ENCODE measurements around the gene FGFR3.

The FGFR3 gene

DNA sequence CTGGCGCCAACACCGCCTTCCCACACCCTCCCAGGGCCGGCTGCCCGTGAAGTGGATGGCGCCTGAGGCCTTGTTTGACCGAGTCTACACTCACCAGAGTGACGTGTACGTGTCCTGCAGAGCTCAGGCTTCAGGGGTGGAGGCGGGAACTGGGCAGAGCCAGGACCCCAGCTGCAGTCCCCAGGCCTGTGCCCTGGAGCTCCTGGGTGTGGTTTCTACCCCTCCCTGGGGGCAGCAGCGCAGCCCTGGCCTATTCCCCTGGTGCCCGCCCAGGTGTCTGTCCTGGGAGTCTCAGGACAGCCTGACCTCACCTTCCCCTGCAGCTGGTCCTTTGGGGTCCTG lies 13.1 kb downstream of the FGFR3 start:
- no peak overlapping the region for H3K4me3 ChIP-seq (replicated peaks; ENCODE audit: low read depth, low read length)
- TF ChIP-seq CTCF (IDR thresholded peaks at IDR 0.05; ENCODE audit: low read depth, low read length, missing control alignments) = no peak
- no peak for DNase-seq (ENCODE audit: extremely low read depth, low read depth)

DNA sequence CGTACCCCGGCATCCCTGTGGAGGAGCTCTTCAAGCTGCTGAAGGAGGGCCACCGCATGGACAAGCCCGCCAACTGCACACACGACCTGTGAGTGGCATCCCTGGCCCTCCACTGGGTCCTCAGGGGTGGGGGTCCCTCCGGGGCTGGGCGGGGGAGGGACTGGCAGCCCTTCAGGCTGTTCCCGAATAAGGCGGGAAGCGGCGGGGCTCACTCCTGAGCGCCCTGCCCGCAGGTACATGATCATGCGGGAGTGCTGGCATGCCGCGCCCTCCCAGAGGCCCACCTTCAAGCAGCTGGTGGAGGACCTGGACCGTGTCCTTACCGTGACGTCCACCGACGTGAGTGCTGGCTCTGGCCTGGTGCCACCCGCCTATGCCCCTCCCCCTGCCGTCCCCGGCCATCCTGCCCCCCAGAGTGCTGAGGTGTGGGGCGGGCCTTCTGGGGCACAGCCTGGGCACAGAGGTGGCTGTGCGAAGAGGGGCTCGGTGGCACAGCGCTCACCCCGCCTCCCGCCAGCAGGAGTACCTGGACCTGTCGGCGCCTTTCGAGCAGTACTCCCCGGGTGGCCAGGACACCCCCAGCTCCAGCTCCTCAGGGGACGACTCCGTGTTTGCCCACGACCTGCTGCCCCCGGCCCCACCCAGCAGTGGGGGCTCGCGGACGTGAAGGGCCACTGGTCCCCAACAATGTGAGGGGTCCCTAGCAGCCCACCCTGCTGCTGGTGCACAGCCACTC lies 13.7 kb downstream of the FGFR3 start:
- TF ChIP-seq CTCF (IDR thresholded peaks at IDR 0.05; ENCODE audit: low read depth, low read length, missing control alignments) = no peak
- H3K4me3 ChIP-seq (replicated peaks; ENCODE audit: low read depth, low read length) = no peak overlapping the region
- no peak for DNase-seq (ENCODE audit: extremely low read depth, low read depth)

DNA sequence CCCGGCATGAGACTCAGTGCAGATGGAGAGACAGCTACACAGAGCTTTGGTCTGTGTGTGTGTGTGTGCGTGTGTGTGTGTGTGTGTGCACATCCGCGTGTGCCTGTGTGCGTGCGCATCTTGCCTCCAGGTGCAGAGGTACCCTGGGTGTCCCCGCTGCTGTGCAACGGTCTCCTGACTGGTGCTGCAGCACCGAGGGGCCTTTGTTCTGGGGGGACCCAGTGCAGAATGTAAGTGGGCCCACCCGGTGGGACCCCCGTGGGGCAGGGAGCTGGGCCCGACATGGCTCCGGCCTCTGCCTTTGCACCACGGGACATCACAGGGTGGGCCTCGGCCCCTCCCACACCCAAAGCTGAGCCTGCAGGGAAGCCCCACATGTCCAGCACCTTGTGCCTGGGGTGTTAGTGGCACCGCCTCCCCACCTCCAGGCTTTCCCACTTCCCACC lies 14.3 kb downstream of the FGFR3 start:
- H3K4me3 ChIP-seq (replicated peaks; ENCODE audit: low read depth, low read length) = no peak overlapping the region
- DNase-seq (ENCODE audit: extremely low read depth, low read depth) = no peak
- no peak for TF ChIP-seq CTCF (IDR thresholded peaks at IDR 0.05; ENCODE audit: low read depth, low read length, missing control alignments)

- no peak overlapping the region for H3K4me3 ChIP-seq (replicated peaks; ENCODE audit: low read depth, low read length)
- no peak for DNase-seq (ENCODE audit: extremely low read depth, low read depth)
- no peak for TF ChIP-seq CTCF (IDR thresholded peaks at IDR 0.05; ENCODE audit: low read depth, low read length, missing control alignments)
Measured at GRCh38 chr4:1808396-1808795, 15.3 kb downstream of the FGFR3 start.

DNA sequence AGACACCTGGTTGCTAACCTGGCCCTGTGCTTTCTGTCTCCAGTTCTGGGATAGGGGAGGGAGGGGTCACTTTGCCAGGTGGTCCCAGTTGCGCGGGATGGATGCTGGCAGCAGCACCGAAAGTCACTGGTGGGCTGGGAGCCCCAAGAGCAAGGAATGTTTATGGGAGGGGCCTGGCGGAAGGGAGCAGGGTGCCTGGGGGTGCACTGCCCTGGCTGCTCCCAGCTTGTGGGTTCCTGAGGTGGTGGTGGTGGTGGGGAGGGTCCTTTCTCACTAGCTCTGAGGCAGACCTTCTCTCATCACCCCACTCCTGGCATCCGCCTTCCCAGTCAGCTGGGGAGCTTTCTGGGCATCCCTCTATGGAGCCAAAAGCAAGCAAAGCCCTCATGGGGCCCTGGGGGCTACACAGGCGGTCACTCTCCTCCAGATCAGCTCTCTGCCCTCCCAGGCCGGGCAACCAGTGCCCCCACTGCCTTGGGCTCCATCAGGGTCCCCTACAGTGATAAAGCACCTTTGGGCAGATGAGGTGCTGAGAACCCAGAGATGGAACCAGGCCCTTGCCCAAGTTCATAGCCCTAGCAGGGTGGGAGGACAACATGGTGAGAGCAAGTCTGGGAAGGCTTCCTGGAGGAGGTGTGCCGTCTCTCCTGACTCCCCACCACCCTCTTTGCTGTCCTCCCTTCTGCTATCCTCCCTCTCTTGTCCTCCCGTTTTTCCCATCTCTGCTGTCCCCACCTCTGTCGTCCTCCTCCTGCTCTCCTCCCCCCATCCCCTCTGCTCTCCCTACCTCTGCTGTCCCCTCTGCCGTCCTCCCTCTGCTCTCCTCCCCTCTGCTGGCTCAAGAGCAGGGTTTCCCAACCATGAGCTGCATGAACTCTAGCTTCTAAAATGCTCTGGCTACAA lies 16.0 kb downstream of the FGFR3 start:
- no peak overlapping the region for H3K4me3 ChIP-seq (replicated peaks; ENCODE audit: low read depth, low read length)
- no peak for TF ChIP-seq CTCF (IDR thresholded peaks at IDR 0.05; ENCODE audit: low read depth, low read length, missing control alignments)
- DNase-seq (ENCODE audit: extremely low read depth, low read depth) = no peak

- peak; percentile 25 for DNase-seq (ENCODE audit: extremely low read depth, low read depth)
- peak; percentile 91 for TF ChIP-seq CTCF (IDR thresholded peaks at IDR 0.05; ENCODE audit: low read depth, low read length, missing control alignments)
- H3K4me3 ChIP-seq (replicated peaks; ENCODE audit: low read depth, low read length) = no peak overlapping the region
Measured at GRCh38 chr4:1809754-1810502, 16.8 kb downstream of the FGFR3 start.

All from HFF-Myc (cell line).